SHP77 treated with DMSO at 0.1 percent for 48 hours (cell line): ENCODE results near the gene ENAH.
"Not testable (repeated sequence)": the region's sequence is repeated elsewhere in the genome, so short reads cannot be mapped to it uniquely, and the experiment has no call there.

Experiments
- DNase-seq: peaks from one replicate; lab custom pipeline; 2025; lab: John Stamatoyannopoulos, UW

The ENAH gene

DNA sequence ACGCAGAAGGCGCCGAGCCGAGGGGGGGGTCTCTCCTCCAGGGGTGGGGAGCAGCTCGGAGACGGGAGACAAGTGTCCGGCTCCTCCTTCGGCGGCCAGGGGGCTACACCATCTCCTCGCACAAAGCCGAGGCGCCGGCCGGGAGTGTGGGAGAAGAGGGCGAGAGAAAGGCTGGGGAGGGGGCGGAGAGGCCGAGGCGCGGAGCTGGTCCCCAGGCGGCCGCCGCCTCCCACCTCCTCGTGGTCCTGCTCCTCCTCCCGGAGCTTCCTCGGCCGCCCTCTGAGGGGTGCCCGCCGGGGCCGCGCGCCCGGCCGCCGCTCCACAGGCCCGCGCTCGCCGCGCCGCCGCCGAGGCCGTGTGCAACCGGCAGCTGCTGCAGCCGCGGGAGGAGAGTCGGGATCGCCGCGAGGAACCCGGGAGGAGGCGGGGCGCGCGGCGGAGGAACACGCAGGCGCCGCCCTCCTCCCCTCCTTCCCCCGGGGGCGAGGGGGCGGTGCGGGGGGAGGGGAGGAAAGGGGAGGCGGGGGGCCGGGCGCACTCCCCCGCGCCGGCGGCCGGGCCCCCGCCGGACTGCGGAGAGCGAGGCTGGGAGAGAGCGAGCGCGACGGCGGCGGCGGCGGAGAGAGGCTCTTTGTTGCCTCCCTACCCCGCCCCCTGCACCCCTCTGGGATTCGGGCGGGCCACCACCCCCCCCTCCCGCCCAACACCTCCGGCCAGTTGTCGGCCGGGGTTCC, at the start of gene ENAH:
TSS of gene ENAH (minus strand) at position 395 of the 734 bp plus-strand sequence. CDS start 433 bp downstream, outside the sequence.
- peak; percentile 69 for DNase-seq

DNA sequence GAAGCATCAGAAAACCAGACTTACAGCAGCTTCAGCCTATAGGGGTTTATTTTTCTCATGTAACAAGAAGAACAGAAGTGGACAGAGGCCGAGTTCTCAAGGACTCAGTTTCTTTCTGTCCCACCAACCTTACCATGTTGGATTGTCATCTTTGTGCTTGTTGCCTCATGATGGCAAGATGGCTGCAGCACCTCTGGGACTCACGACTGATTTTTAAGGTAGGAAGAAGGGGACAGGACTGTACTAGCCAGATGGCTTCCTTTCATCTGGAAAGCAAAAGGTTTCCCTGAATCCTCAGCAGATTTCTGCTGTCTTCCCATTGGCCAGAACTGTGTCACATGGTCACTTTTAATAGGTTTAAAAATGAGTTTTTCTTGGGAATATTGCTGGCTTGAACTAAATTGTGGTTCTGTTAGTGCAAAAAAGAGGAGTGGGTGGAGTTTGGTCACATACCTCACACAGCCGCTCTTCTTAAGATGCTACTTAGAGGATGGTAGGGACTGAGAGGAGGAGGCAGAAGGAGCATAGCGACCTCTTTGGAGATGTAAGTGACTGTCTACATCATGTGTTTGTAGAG, 48.1 kb upstream of the ENAH start:
- no peak for DNase-seq

DNA sequence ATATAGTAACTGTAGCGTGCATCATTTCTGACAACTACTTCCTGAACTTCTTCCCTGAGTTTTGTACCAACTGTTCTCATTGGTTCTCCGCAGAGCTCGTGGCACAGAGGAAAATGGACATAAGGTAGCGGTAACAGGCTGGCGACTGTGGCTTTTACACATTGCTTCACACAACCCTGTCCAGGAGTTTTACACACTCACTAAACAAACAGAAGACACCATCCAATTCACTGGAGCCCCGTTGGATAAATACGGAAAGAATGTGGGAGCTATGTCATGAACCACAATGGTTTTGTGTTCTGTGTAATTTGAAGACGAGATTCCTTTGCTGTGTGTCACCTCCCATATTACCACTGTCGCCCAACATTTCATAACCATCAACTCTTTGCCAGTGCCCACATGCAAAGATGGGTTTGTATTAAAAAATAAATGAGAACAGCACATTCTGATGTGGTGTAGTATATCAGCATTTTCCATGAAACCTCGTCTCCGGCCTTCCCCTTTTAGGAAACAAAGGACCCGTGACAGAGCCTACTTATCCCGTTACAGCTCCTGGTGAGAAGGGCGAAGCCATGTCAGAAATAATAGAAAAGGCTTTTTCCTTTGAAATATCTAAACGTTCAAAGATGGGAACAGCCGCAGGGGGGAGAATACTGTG, 47.4 kb upstream of the ENAH start:
- no peak for DNase-seq

DNA sequence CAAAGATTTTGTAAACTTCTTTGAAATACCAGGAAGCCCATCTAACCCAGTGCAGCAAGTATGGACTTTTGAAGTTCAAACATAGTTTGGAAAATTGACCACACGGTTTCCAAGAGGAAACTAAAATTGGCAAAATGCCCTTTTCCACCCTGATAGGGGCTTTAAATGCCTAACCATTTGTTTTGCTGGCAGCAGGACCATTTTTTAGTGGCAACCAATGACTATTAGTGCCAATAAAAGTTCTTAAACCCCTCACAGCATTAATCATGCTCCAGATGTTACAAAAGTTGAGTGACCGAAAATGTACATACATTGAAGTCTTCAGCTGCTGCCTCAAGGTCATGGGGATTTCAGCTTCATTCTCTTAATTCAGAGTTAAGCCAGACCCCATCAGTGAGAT, 46.4 kb upstream of the ENAH start:
- DNase-seq = no peak

DNA sequence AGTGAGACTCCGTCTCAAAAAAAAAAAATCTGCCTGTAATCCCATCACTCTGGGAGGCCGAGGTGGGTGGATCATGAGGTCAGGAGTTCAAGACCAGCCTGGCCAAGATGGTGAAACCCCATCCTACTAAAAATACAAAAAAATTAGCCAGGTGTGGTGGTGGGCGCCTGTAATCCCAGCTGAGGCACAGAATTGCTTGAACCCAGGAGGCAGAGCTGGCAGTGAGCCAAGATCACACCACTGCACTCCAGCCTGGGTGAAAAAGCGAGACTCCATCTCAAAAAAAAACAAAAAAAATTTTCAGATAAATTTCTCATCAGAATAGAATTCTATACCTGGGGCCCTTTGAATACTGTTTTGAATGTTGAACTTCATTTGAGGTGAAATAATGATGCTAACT, 45.3 kb upstream of the ENAH start:
- DNase-seq = not testable (repeated sequence)

DNA sequence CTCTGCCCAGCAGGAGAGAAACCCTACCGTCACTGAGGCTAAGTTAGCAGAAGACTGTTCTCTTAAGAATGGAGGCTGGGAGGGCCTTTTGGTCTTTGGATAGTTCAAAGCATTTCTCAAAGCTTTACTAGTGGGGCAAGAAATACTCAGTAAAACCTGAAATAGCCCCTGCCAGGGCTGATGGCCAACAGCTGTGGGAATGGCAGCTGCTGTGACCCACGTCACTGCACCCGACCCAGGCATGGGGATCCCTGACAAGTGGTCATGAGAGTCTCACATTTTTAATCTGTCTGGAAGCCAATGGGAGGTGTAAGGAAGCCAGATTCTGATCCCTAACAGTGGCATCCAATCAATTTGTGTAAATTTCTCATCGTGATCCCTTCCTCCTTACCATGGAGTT, 44.5 kb upstream of the ENAH start:
- DNase-seq = no peak

DNA sequence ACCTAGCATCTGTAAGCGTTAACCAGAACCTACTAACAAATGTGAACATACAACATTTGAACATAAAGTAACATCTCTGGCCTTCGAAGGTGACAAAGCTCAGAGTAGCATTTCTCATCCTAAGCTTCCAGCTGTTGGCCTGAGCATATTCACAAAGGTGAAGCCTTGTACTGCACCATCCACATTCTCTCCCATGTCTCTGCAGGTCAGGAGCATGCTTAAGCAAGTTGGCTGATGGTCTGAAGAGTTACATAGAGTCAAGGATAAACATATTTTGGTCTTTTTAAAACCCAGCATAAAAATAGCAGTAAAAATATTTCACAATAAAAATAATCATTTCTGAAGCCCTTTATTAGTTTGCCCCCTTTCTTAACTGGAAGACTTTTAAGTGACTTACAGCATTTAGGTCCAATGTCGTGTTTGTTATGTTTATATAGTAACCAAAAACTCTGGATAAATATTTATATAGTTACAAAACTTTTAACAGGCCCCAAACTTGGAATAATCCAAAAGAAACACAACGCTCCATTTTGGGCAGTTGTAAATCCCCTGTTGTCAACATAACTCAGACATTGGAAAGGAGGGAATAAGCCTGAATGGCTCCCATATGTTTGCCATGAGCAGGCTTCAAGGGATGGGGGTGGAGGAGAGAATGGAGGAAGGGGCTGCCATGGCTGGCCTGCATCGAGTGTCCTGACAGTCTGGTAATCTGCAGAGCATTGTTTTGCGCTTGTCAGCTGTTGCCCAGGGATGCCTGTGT, 42.8 kb upstream of the ENAH start:
- no peak for DNase-seq

DNA sequence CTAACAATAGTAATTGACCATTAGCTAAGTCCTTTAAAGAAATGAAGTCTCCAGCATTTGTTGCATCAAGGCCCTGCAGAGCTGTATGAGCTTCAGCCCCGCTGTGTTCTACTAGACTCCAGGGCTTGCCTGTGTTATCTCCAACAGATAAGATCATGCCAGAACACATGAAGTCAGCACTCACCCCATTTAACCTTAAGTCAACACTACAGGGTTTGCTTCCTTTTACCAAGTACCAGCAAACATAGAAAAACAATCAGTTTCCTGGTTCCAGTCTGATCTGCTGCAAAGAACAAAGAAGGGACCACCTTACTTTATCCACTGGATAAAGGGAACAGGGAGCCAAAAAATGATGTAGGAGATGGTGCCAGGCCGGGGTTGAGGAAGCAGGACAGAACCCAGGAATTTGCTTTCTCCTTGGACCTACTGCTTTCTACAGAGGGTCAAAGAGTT, 41.3 kb upstream of the ENAH start:
- DNase-seq = no peak

DNA sequence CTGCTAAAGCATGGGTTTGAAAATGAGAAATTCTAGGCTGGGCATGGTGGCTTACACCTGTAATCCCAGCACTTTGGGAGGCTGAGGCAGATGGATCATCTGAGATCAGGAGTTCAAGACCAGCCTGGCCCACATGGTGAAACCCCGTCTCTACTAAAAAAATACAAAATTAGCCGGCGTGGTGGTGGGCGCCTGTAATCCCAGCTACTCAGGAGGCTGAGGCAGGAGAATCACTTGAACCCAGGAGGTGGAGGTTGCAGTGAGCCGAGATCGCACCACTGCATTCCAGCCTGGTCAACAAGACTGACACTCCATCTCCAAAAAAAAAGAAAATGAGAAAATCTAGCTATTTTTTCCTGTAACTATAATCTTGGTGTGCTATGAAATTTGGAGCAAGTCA, 40.8 kb upstream of the ENAH start:
- not testable (repeated sequence) for DNase-seq

DNA sequence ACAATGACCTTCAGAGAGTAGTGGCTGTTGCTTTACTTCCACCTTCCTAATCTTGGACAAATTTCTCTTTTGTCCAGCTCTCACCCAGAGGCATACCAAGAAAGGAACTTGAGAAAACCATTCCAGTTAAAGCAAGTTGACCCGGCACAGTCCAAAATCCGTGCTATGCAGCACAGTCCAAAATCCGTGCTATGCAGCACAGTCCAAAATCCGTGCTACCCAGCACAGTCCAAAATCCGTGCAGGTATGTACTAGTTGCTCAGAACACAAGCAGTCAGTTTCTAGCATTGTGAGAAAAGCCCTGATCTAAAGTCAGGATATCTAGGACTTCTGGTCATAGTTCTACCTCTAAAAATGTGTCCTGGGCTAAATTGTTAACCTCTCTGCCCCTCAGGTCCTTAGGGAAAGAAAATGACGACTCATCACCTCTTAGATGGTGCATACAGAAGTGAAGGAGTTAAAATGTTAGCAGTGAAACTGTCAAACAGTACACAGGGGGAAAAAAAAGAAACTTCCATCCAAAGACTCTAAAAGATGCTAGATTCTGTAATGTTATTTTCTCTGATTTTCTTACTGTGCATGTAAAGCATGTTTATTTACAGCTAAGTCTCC, 40.3 kb upstream of the ENAH start:
- DNase-seq = no peak

DNA sequence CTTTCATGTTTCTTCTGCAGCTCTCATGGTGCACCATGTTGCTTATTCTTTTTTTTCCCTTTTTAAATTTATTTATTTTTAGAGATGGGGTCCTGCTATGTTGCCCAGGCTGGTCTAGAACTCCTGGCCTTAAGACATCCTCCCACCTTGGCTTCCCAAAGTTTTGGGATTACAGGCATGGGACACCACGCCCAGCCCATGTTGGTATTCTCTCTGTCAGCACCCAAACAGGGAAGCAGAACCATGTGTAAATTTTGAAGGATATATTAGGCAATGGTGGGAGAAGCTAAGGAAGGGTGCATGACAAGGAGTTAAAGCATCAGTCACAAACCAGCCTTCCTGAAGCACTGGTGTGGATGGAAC, 39.6 kb upstream of the ENAH start:
- DNase-seq = no peak

DNA sequence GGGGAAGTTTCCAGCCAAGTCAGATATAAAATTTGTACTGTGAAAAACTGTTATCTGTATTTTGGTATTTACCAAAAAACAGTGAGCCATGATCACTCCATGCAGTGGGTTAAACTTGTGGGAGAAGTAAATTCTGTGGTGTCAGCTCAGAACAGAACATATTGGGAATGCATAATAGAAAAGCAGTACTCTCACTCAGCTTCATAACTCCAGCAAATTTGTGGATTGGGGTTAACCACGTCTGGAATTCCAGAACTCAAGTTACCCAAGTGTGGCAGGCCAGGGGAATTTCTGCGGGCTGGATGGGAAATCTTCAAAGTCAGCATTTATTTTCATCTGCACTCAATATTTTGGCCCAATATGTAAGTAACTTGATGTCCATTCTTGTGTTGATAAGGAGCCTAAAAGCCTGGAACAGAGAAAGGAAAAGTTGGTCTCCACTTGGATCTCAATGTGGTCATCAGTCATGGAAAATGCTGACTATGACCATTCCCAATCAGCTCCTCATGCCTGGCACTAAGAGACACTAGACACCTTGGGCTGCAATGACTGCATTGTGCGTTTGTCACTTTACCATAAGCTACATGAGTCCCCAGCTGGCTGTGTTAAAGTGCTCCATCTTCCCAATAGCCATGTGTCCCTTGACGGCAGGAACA, 39.1 kb upstream of the ENAH start:
- DNase-seq = no peak

DNA sequence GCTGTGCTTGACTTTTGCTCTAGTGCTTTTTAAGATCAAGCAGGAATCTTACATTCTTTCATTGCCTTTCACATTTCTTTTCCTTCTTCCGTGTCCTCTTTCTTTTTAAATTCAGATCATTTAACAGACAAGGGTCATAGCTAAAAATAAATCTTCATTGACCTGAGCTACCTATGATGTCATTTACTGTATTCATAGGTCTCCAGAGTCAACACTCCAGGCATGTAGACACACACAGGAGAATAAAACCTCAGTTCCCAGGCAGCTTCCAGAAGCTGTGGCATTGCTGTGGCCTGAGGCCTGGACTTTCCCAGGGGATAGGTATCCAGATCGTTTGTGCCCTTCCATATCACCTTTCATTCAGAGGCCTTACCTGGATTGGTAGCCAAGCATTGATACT, 38.5 kb upstream of the ENAH start:
- DNase-seq = peak; percentile 61

DNA sequence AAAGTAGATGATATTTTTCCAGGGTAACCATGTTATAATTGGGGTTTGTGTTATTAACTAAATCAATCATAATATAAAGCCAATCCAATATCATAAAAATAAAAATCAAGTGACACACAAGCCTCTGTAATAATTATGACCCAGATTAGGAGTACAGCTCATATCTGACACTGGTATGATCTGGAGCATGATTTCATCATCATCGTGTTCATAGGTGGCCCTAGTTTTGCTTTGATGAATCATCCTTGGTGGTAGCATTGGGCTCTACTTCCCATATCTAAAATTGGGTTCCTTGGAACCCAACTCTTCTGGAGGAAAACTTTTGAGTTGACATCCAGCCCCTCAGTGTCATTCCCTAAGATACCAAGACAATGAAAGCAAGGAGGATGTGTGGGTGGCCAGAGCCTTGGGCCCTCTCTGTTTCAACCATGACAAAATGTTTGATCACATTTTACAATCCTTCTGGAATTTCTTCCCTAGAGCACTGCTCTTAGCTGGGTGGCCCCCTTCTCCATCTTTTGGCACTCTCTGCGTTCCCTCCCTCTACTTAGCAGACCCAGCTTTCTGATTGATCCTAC, 37.0 kb upstream of the ENAH start:
- DNase-seq = no peak

DNA sequence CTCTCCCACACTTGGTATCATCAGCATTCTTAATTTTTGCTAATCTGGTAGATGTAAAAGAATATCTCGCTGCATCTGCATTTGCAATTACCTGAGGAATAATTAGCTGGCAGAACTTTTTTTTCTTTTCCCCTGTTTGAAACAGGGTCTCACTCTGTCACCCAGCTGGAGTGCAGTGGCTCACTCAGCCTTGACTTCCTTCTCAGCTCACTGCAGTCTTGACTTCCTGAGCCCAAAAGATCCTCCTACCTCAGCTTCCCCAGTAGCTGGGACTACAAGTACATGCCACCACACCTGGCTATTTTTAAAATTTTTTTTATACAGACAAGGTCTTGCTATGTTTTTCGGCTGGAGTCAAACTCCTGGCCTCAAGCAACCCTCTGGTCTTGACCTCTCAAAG, 35.4 kb upstream of the ENAH start:
- DNase-seq = no peak

DNA sequence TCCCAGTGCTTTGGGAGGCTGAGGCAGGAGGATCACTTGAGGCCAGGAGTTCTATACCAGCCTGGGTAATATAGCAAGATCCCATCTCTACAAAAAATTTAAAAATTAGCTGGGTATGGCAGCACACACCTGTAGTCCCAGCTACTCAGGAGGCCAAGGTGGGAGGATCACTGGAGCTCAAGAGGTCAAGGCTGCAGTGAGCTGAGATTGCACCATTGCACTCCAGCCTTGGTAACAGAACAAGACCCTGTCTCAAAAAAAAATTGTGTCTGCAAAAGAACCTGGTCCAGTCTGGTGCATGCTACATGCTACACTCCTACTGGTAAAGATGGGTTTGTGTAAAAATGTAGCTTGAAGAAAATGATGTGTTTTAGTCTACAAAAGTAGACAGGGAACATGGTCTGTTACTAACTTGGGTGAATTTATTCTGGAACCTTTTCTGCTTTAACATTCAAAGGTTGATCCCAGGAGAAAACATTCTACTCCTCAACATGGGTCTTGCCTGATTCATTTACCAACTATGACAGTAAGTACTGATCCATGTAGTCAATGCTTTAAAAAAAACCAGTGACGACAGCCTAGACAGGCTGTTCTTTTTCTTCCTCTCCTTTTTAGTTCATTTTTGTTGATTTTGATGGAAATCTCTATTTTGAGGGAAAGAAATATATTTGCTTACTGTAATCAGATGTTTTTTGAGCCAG, 32.7 kb upstream of the ENAH start:
- DNase-seq = no peak

DNA sequence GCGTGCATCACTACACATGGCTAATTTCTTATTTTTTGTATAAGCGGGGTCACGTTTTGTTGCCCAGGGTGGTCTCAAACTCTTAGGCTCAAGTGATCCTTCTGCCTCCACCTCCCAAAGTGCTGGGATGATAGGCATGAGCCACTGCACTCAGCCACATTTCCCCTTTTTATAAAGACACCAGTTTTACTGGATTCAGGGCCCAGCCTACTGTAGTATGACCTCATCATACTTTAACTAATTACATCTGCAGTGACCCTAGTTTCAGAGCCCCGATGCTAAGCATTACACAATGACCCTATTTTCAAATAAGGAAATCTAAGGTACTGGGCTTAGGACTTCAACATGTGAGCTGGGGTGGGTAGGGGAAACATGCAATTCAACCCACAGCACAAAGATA, 31.8 kb upstream of the ENAH start:
- no peak for DNase-seq

DNA sequence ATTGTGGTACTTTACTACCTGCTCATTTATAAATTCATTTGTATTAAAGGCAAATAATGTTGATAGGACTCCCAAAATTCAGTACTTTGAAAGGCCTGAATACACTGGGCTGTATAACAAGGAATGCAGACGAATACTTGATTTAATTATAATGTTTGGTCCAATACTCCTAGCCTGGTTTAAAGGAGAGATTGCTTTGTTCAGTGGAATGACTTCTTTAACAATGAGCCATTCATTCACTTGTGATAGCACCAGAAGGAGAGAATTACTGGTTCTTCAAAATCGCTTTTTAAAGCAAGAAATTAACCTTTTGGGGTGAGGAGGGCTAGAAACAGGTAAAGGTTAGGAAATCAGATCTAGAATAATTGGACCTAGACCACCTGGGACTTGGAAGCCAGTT, 28.3 kb upstream of the ENAH start:
- no peak for DNase-seq

DNA sequence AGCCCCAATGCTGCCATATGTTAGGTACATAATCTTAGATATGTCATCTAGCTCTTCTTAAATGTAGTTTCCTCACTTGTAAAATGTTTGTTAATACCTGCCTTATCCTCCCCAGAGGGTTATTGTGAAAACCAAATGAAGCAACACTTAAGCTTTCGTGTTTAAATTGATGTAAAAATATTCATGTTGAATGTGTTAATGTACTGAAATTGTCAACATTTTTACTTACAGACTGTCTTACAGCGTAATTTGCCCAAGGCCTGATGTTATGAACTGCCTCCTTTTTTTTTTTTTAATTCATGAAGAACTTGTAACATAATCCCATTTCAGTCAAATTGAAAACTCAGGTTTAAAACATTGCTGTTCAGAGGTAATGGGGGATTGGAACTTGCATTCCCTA, 25.6 kb upstream of the ENAH start:
- DNase-seq = no peak

DNA sequence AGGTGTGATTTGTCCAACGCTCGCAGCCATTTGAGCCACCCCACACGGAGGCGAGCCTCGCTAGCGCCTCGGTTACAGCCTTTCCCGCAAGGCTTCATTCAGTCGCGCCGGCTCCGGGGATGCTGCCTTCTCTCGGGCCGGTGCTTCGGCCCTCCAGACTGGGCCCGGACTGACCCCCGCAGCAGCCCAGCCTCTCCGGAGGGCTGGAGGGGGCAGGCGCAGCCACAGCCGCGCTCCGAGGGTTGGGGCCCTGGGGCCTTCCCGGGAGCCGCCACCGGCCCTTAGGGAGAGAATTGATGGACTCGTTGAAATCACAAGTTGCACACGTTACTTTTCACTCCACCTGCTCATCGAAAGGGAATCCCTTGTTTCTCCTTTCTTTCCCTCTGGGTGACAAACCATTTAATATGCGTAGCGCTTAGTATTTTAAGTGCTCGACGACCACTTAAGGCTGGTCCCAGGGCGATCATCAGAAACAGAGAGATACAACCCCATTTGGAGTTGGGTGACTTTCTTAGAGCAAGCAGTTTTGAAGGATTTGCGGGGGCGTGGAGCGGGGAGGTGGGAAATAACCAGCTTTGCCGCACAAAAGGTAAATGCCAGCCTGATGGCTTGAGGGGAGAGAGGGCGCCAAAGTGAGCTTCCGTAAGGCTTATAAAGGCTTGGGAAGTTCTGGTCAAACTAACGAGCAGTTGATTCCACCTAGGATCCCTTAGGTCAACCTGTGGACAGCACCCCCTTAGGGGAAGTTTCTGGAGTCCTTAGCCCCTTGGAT, 24.6 kb upstream of the ENAH start:
- DNase-seq = no peak
